ENCODE results near the gene TTLL8.

Gene TTLL8

GRCh38 chr22:49979587-49980264 lies 78.4 kb downstream of the TTLL8 start:
- no peaks in the 10 kb centered on the region for H3K27me3 ChIP-seq (ENCODE audit: insufficient read depth, low read depth)
- no peak overlapping the region for H3K4me3 ChIP-seq (IDR thresholded peaks at IDR 0.05; ENCODE audit: insufficient read depth, low read depth, low read length)
- H3K9ac ChIP-seq, result no peak overlapping the region
- TF ChIP-seq CTCF (conservative IDR thresholded peaks at IDR 0.05; ENCODE audit: low read depth, low read length), result peak; percentile 53
- H4K20me1 ChIP-seq (ENCODE audit: insufficient read depth), result no peaks in the 10 kb centered on the region
- no peak overlapping the region for H3K27ac ChIP-seq
- H3K36me3 ChIP-seq (ENCODE audit: insufficient read depth), result no peaks in the 10 kb centered on the region
- no peak overlapping the region for H3K4me2 ChIP-seq
- no peak overlapping the region for H2AFZ ChIP-seq (ENCODE audit: low read depth)
- no peaks in the 10 kb centered on the region for H3K4me1 ChIP-seq (ENCODE audit: low read depth, poor library complexity, severe bottlenecking)
- no peaks in the 10 kb centered on the region for H3K79me2 ChIP-seq (ENCODE audit: insufficient read depth, low read depth)

GRCh38 chr22:49977578-49977977 lies 80.5 kb downstream of the TTLL8 start:
- no peak for TF ChIP-seq CTCF (conservative IDR thresholded peaks at IDR 0.05; ENCODE audit: low read depth, low read length)
- H4K20me1 ChIP-seq (ENCODE audit: insufficient read depth), result no peaks in the 10 kb centered on the region
- H2AFZ ChIP-seq (ENCODE audit: low read depth), result no peak overlapping the region

GRCh38 chr22:49976439-49977175 lies 81.5 kb downstream of the TTLL8 start:
- no peak overlapping the region for H3K4me2 ChIP-seq
- H3K4me3 ChIP-seq (IDR thresholded peaks at IDR 0.05; ENCODE audit: insufficient read depth, low read depth, low read length), result no peak overlapping the region
- H3K4me1 ChIP-seq (ENCODE audit: low read depth, poor library complexity, severe bottlenecking), result no peaks in the 10 kb centered on the region
- H4K20me1 ChIP-seq (ENCODE audit: insufficient read depth), result no peaks in the 10 kb centered on the region
- no peak overlapping the region for H2AFZ ChIP-seq (ENCODE audit: low read depth)
- no peak overlapping the region for H3K27ac ChIP-seq
- H3K36me3 ChIP-seq (ENCODE audit: insufficient read depth), result no peaks in the 10 kb centered on the region
- H3K27me3 ChIP-seq (ENCODE audit: insufficient read depth, low read depth), result no peaks in the 10 kb centered on the region
- H3K9ac ChIP-seq, result no peak overlapping the region
- H3K79me2 ChIP-seq (ENCODE audit: insufficient read depth, low read depth), result no peaks in the 10 kb centered on the region
- TF ChIP-seq CTCF (conservative IDR thresholded peaks at IDR 0.05; ENCODE audit: low read depth, low read length), result no peak

More at GRCh38 chr22:49977578-49977977, 80.5 kb downstream of the TTLL8 start:
- no peaks in the 10 kb centered on the region for H3K27me3 ChIP-seq (ENCODE audit: insufficient read depth, low read depth)
- H3K4me1 ChIP-seq (ENCODE audit: low read depth, poor library complexity, severe bottlenecking), result no peaks in the 10 kb centered on the region
- no peak overlapping the region for H3K27ac ChIP-seq
- no peaks in the 10 kb centered on the region for H3K79me2 ChIP-seq (ENCODE audit: insufficient read depth, low read depth)
- H3K36me3 ChIP-seq (ENCODE audit: insufficient read depth), result no peaks in the 10 kb centered on the region
- no peak overlapping the region for H3K4me3 ChIP-seq (IDR thresholded peaks at IDR 0.05; ENCODE audit: insufficient read depth, low read depth, low read length)
- no peak overlapping the region for H3K9ac ChIP-seq
- no peak overlapping the region for H3K4me2 ChIP-seq

- Histone ChIP-seq H4K20me1 (ENCODE audit: insufficient read depth) (no peaks in the 10 kb centered on the region), H2AFZ (ENCODE audit: low read depth) (no peak overlapping the region), H3K27ac (no peak overlapping the region), H3K4me2 (no peak overlapping the region), H3K36me3 (ENCODE audit: insufficient read depth) (no peaks in the 10 kb centered on the region), H3K4me3 (IDR thresholded peaks at IDR 0.05; ENCODE audit: insufficient read depth, low read depth, low read length) (no peak overlapping the region), H3K79me2 (ENCODE audit: insufficient read depth, low read depth) (no peaks in the 10 kb centered on the region), H3K9ac (no peak overlapping the region), H3K4me1 (ENCODE audit: low read depth, poor library complexity, severe bottlenecking) (no peaks in the 10 kb centered on the region), H3K27me3 (ENCODE audit: insufficient read depth, low read depth) (no peaks in the 10 kb centered on the region)
- no peak for TF ChIP-seq CTCF (conservative IDR thresholded peaks at IDR 0.05; ENCODE audit: low read depth, low read length)
Observed at GRCh38 chr22:49975543-49976389, 82.3 kb downstream of the TTLL8 start.
